ENCODE measurements around the gene IRAK1BP1. TPM values are rescaled to one million over a fixed set of nuclear protein-coding genes. Genes with fewer than 3 reads are reported as not detected.
"Not testable (repeated sequence)": the region's sequence is repeated elsewhere in the genome, so short reads cannot be mapped to it uniquely, and the experiment has no call there.

IRAK1BP1 gene
- total and polyA plus RNA-seq, 9 of the 15 experiments (the other 6 are each of a cell fraction or from before 2014, with no cell fraction given), result 1.8 to 3.7 (median 2.1) TPM

- TF ChIP-seq ZNF165 (CRISPR knock-in tag; IDR thresholded peaks at IDR 0.05; ENCODE audit: borderline replicate concordance) (no peak), ETV6 (IDR thresholded peaks at IDR 0.05; ENCODE audit: borderline replicate concordance in 1 of 2, low read depth in 2 of 2, low read length in 1 of 2) (no peak), ETV6 (CRISPR knock-in tag; IDR thresholded peaks at IDR 0.05; ENCODE audit: borderline replicate concordance) (no peak), SAFB (IDR thresholded peaks at IDR 0.05; ENCODE audit: borderline replicate concordance, low read depth, low read length) (no peak)
Measured at GRCh38 chr6:78854546-78854945, 12.8 kb upstream of the IRAK1BP1 start (continued).

GRCh38 chr6:78858339-78858938 lies 8.9 kb upstream of the IRAK1BP1 start:
- CTCF ChIA-PET (ENCODE audit: low intra/inter-chr PET ratio); H3K9me3 ChIP-seq (replicated peaks; ENCODE audit: control insufficient read depth, insufficient read depth, low read depth, low read length); H3K9me1 ChIP-seq (ENCODE audit: control insufficient read depth, insufficient read depth, low read length); H3K79me2 ChIP-seq (ENCODE audit: control insufficient read depth, insufficient read depth, low read length); H3K36me3 ChIP-seq (ENCODE audit: control insufficient read depth, insufficient read depth, low read length); H2AFZ ChIP-seq (ENCODE audit: low read depth, low read length); BruUV-seq (replicated peaks); intact Hi-C loops (cut with micrococcal nuclease); H3K9ac ChIP-seq (ENCODE audit: insufficient read depth in 1 of 2, low read depth in 2 of 2, low read length in 2 of 2); FAIRE-seq; H4K20me1 ChIP-seq (replicated peaks; ENCODE audit: control insufficient read depth, insufficient read depth, low read length); H3K27ac ChIP-seq (ENCODE audit: extremely low read depth, low read depth, low read length); H3K4me3 ChIP-seq; H3K4me2 ChIP-seq (ENCODE audit: insufficient read depth, low read length); in situ Hi-C loops (cut with MboI); H3K27me3 ChIP-seq (ENCODE audit: control insufficient read depth in 2 of 2, insufficient read depth in 2 of 2, low read length in 2 of 2); ATAC-seq; DNase-seq (ENCODE audit: extremely low read depth in 1 of 4, low spot score in 3 of 4); POLR2A ChIA-PET; H3K4me1 ChIP-seq (replicated peaks in 1 of 2; ENCODE audit: control insufficient read depth in 2 of 2, insufficient read depth in 2 of 2, low read length in 2 of 2): not testable (repeated sequence)
- 24% methylated on average over 7 of the region's 8 CpGs for WGBS (ENCODE audit: insufficient coverage, low coverage, missing lambda C conversion rate)

Data from K562 (cell line).